Uterus (tissue), 4 donors: Measurements from ENCODE around the gene ADSL. TPM values are rescaled to one million over a fixed set of nuclear protein-coding genes. Genes with fewer than 3 reads are reported as not detected.
A peak's percentile ranks its signal among the peaks of the same experiment; 100 is the strongest.

Experiments used
- DNase-seq, 2 donors: peaks; one replicate each; pipeline ENCODE4 v3.0.0-alpha.2; 2019 to 2020
- H3K27ac ChIP-seq, 2 donors: fragments of 200-600 bp; sonication (generic); 1 replicate in 1 of 2; 2 replicates in 1 of 2; pipeline ENCODE4 v1.5.1; 2016 to 2018
- H3K27me3 ChIP-seq, 2 donors: fragments of 200-600 bp; sonication (generic); one replicate each; pipeline ENCODE4 v1.5.1; 2018 to 2019; ENCODE audit warnings: control low read depth in 1 of 2
- H3K36me3 ChIP-seq, 2 donors: fragments of 200-600 bp; sonication (generic); one replicate each; pipeline ENCODE4 v1.5.1; 2019; ENCODE audit warnings: control low read depth in 1 of 2
- H3K4me1 ChIP-seq, 2 donors: fragments of 200-600 bp; sonication (generic); one replicate each; pipeline ENCODE4 v1.5.1; 2018 to 2019; ENCODE audit warnings: control low read depth in 1 of 2
- H3K4me3 ChIP-seq, 2 donors: fragments of 200-600 bp; sonication (generic); 1 replicate in 1 of 2; 2 replicates in 1 of 2; pipeline ENCODE4 v1.5.1; 2018 to 2019; ENCODE audit warnings: mild to moderate bottlenecking in 1 of 2
- H3K9me3 ChIP-seq, 2 donors: fragments of 200-600 bp; sonication (generic); one replicate each; pipeline ENCODE4 v1.5.1; 2019; ENCODE audit warnings: control low read depth in 1 of 2
- POLR2A ChIP-seq, 2 donors: fragments of 450-650 bp; IDR thresholded peaks; one replicate each; pipeline ENCODE4 v1.6.1; 2016; ENCODE audit warnings: antibody characterized with exemption in 2 of 2, mild to moderate bottlenecking in 1 of 2, moderate library complexity in 1 of 2
- intact Hi-C: fragments of 100-400 bp; cut with DNase I; formaldehyde crosslinking; loops from one replicate; pipeline ENCODE4 v1.15.1; 2023; ENCODE audit warnings: low total_unique reads
- total RNA-seq, 4 donors: library from RNA; depleted of rRNA in 3 of 4; stranded (reverse); fragments of >200 nt in 3 of 4; gene quantifications; one replicate each; pipeline versions ENCODE4 v1.1.0 to v1.2.4, GENCODE V29; 2014 to 2023
- TF ChIP-seq, protein P1 (sequence below), 4 experiments: fragments of 200-600 bp in 2 of 4; fragments of 450-650 bp in 2 of 4; sonication (generic) in 2 of 4; IDR thresholded peaks; one replicate each; pipeline ENCODE4 v1.5.1; 2016 to 2019; ENCODE audit warnings: antibody characterized with exemption in 4 of 4, mild to moderate bottlenecking in 2 of 4, moderate library complexity in 1 of 4
- donor health status: DM: yes; HTN: yes; CAD: no.

The ADSL gene
- 100 to 1,000 TPM in 2 of 4 donors, 10 to 100 TPM in 2; 28.5 to 151 (median 79.5) TPM for total RNA-seq

GRCh38 chr22:40346185-40347118, at the start of gene ADSL:
ADSL (plus strand) TSS chr22:40346500; CDS start chr22:40346559, 59 bp downstream.
- Histone ChIP-seq H3K27ac (peak within 1 kb of the TSS; percentile 84), H3K36me3 (no peaks in the 10 kb centered on the region), H3K9me3 (no peaks in the 10 kb centered on the region), H3K4me1 (no peaks in the 10 kb centered on the region), H3K27me3 (no peaks in the 10 kb centered on the region), H3K4me3 (peak within 1 kb of the TSS; percentile 68 to 74)
- intact Hi-C loops = no loop called here
- DNase-seq = peak; percentile 81 to 89
- peak in 1 of 2 donors; percentile 86 for TF ChIP-seq POLR2A (IDR thresholded peaks at IDR 0.05)
- TF ChIP-seq, protein P1, sequence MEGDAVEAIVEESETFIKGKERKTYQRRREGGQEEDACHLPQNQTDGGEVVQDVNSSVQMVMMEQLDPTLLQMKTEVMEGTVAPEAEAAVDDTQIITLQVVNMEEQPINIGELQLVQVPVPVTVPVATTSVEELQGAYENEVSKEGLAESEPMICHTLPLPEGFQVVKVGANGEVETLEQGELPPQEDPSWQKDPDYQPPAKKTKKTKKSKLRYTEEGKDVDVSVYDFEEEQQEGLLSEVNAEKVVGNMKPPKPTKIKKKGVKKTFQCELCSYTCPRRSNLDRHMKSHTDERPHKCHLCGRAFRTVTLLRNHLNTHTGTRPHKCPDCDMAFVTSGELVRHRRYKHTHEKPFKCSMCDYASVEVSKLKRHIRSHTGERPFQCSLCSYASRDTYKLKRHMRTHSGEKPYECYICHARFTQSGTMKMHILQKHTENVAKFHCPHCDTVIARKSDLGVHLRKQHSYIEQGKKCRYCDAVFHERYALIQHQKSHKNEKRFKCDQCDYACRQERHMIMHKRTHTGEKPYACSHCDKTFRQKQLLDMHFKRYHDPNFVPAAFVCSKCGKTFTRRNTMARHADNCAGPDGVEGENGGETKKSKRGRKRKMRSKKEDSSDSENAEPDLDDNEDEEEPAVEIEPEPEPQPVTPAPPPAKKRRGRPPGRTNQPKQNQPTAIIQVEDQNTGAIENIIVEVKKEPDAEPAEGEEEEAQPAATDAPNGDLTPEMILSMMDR (IDR thresholded peaks at IDR 0.05) = peak; percentile 13 to 39 (median 21)

DNA sequence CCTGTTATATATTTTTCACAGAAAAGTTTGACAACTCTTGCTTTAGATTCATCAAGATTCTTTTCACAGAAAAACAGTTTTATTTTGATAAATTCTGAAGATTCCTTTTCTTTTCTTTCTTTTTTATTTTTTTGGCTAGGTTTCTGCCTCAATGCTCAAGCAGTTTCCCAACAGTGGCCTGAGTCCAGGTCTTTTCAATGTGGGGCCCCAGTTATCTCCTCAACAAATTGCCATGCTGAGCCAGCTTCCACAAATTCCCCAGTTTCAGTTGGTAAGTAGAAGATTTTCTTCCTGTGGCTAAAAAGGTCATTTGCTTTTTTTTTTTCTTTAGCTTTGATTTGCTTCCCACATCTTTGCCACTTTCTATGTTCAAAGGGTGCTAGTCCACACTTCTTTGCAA, 46.0 kb upstream of the ADSL start:
- Histone ChIP-seq H3K4me3 (no peak overlapping the region), H3K36me3 (no peaks in the 10 kb centered on the region), H3K4me1 (no peaks in the 10 kb centered on the region), H3K27me3 (no peaks in the 10 kb centered on the region), H3K27ac (no peak overlapping the region), H3K9me3 (no peaks in the 10 kb centered on the region)
- DNase-seq = no peak
- intact Hi-C loops = no loop called here
- TF ChIP-seq POLR2A (IDR thresholded peaks at IDR 0.05) = no peak
- TF ChIP-seq, protein P1 (IDR thresholded peaks at IDR 0.05) = no peak

GRCh38 chr22:40300884-40301672, 45.2 kb upstream of the ADSL start:
- TF ChIP-seq POLR2A (IDR thresholded peaks at IDR 0.05) = no peak
- TF ChIP-seq, protein P1 (IDR thresholded peaks at IDR 0.05) = no peak
- no peaks in the 10 kb centered on the region for H3K36me3 ChIP-seq
- DNase-seq = no peak

DNA sequence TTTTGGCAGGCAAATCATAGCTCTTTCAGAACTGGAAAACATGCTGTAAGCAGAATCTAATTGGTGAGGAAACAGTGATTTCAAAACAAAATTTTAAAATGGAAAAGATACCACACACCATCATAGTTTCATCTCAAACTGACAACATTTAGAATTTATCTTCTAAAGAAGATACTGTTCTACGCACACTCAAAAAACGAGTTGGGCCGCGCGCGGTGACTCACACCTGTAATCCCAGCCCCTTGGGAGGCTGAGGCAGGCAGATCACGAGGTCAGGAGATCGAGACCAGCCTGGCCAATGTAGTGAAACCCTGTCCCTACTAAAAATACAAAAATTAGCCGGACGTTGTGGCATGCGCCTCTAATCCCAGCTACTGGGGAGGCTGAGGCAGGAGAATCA, 44.2 kb upstream of the ADSL start:
- Histone ChIP-seq H3K9me3 (no peaks in the 10 kb centered on the region), H3K36me3 (no peaks in the 10 kb centered on the region), H3K27ac (no peak overlapping the region), H3K4me1 (no peaks in the 10 kb centered on the region), H3K27me3 (no peaks in the 10 kb centered on the region), H3K4me3 (no peak overlapping the region)
- TF ChIP-seq POLR2A (IDR thresholded peaks at IDR 0.05) = no peak
- TF ChIP-seq, protein P1 (IDR thresholded peaks at IDR 0.05) = no peak
- DNase-seq = no peak
- intact Hi-C loops = no loop called here

More at GRCh38 chr22:40300884-40301672, 45.2 kb upstream of the ADSL start:
- Histone ChIP-seq H3K27ac (no peak overlapping the region), H3K4me1 (no peaks in the 10 kb centered on the region), H3K9me3 (no peaks in the 10 kb centered on the region), H3K4me3 (no peak overlapping the region), H3K27me3 (no peaks in the 10 kb centered on the region)
- intact Hi-C loops = no loop called here
